HepG2 (cell line): ENCODE data around the gene ETV6. TPM values are rescaled to one million over a fixed set of nuclear protein-coding genes. Genes with fewer than 3 reads are reported as not detected.

ENCODE experiments used
- ATAC-seq: fragments of 200-7000 bp; cut with Tn5 transposase; 3 replicates; pipeline ENCODE4 v1.9.1; 2020; ENCODE audit warnings: mild to moderate bottlenecking, moderate library complexity
- BruUV-seq: library from RNA; stranded (reverse); fragments of 400-500 nt; replicated peaks from 2 replicates; lab custom pipeline; 2021; lab: Mats Ljungman, UMichigan
- CTCF ChIA-PET: fragments of 300-600 bp; formaldehyde crosslinking; extraction: SDS; loops from one replicate; lab custom pipeline; 2021; ENCODE audit warnings: low total read pairs, inconsistent platforms, low intra/inter-chr PET ratio; lab: Yijun Ruan, JAX
- POLR2A ChIA-PET: fragments of 350-600 bp; sonication (Branson Sonifier 250); formaldehyde crosslinking; loops from one replicate; lab custom pipeline; 2020; ENCODE audit warnings: antibody characterized with exemption, inconsistent platforms; lab: Yijun Ruan, JAX
- DNase-seq: peaks from one replicate; pipeline ENCODE4 v3.0.0-alpha.2; 2015; ENCODE audit warnings: low spot score
- FAIRE-seq: peaks from 3 replicates; lab custom pipeline; 2011; peaks lifted over from hg19 to GRCh38; lab: Jason Lieb, UNC
- H2AFZ ChIP-seq: one replicate; pipeline ENCODE4 v1.6.1; 2011; ENCODE audit warnings: low read length, inconsistent platforms
- H3K27ac ChIP-seq: fragments of 300-600 bp; 3 replicates; pipeline ENCODE4 v1.8.0; 2011; ENCODE audit warnings: mixed run types, mild to moderate bottlenecking, mixed read lengths, low read length, inconsistent platforms; ENCODE audit not compliant: insufficient read depth; ENCODE audit errors: extremely low read length
- H3K27me3 ChIP-seq, 2 experiments: fragments of 200-600 bp in 1 of 2; 2 replicates in 1 of 2; 3 replicates in 1 of 2; pipeline versions ENCODE4 v1.6.0 to v1.8.0; 2011; ENCODE audit warnings: low read length in 2 of 2, mild to moderate bottlenecking in 2 of 2, moderate library complexity in 2 of 2, inconsistent platforms in 1 of 2; ENCODE audit not compliant: insufficient read depth in 2 of 2, control insufficient read depth in 1 of 2
- H3K36me3 ChIP-seq, 2 experiments: fragments of 200-600 bp in 1 of 2; replicated peaks in 1 of 2; 2 replicates in 1 of 2; 3 replicates in 1 of 2; pipeline versions ENCODE4 v1.5.1 to v1.8.0; 2011; ENCODE audit warnings: low read length in 2 of 2, inconsistent platforms in 1 of 2; ENCODE audit not compliant: insufficient read depth in 2 of 2, control insufficient read depth in 1 of 2
- H3K4me1 ChIP-seq: 2 replicates; pipeline ENCODE4 v1.5.1; 2012; ENCODE audit warnings: low read length, inconsistent platforms; ENCODE audit not compliant: insufficient read depth
- H3K4me2 ChIP-seq: 2 replicates; pipeline ENCODE4 v1.6.0; 2011; ENCODE audit warnings: low read depth, low read length, inconsistent platforms
- H3K4me3 ChIP-seq, 3 experiments: fragments of 200-600 bp in 1 of 3; sonication (generic), shearing (Covaris generic) in 1 of 3; replicated peaks in 1 of 3; 2 replicates each; pipeline ENCODE4 v1.5.1; 2011 to 2016; ENCODE audit warnings: low read length in 3 of 3, inconsistent platforms in 2 of 3, low read depth in 2 of 3, mild to moderate bottlenecking in 2 of 3, control low read depth in 1 of 3, mixed read lengths in 1 of 3; ENCODE audit not compliant: insufficient read depth in 1 of 3
- H3K79me2 ChIP-seq: one replicate; pipeline ENCODE4 v1.6.1; 2011; ENCODE audit warnings: low read length, inconsistent platforms; ENCODE audit not compliant: insufficient read depth
- H3K9ac ChIP-seq: 2 replicates; pipeline ENCODE4 v1.6.0; 2011; ENCODE audit warnings: mild to moderate bottlenecking, low read depth, low read length, inconsistent platforms; ENCODE audit not compliant: insufficient read depth
- H3K9me3 ChIP-seq: 2 replicates; pipeline ENCODE4 v1.5.1; 2012; ENCODE audit warnings: mild to moderate bottlenecking, low read length
- H4K20me1 ChIP-seq: 2 replicates; pipeline ENCODE4 v1.6.0; 2011; ENCODE audit warnings: inconsistent platforms, mild to moderate bottlenecking, low read length, moderate library complexity; ENCODE audit not compliant: insufficient read depth
- DBP ChIP-seq: sonication (generic); formaldehyde crosslinking; IDR thresholded peaks from 2 replicates; pipeline ENCODE4 v1.4.0; 2020; ENCODE audit warnings: missing genetic modification reagents; ENCODE audit errors: not compliant biosample characterization
- ELF4 ChIP-seq: sonication (generic); formaldehyde crosslinking; IDR thresholded peaks from 2 replicates; pipeline ENCODE4 v1.5.0; 2020; ENCODE audit warnings: missing genetic modification reagents, mild to moderate bottlenecking, moderate library complexity, borderline replicate concordance
- GLMP ChIP-seq: sonication (generic); formaldehyde crosslinking; IDR thresholded peaks from 2 replicates; pipeline ENCODE4 v1.9.0; 2021; ENCODE audit warnings: missing genetic modification reagents, mild to moderate bottlenecking, borderline replicate concordance
- MAFF ChIP-seq: IDR thresholded peaks from 2 replicates; pipeline ENCODE4 v1.6.1; 2011; ENCODE audit warnings: low read depth, low read length, improper control_type of control experiment
- MAFK ChIP-seq, 2 experiments: IDR thresholded peaks in 1 of 2; conservative IDR thresholded peaks in 1 of 2; 2 replicates each; pipeline ENCODE4 v1.6.1; 2011; ENCODE audit warnings: improper control_type of control experiment in 2 of 2, low read length in 2 of 2
- WGBS: methylation state at CpG from one replicate; pipeline ENCODE4 v1.1.6; 2017; ENCODE audit warnings: low lambda C conversion rate; 5-methylcytosine and 5-hydroxymethylcytosine counted together
- in situ Hi-C: cut with HindIII; loops from 2 replicates; pipeline ENCODE4 v1.10.0; 2017; ENCODE audit warnings: low pct_unique_long_range_greater_than_20kb; ENCODE audit not compliant: extremely low pct_ligation_motif_present
- intact Hi-C: fragments of 100-400 bp; cut with micrococcal nuclease; formaldehyde crosslinking; loops from one replicate; pipeline ENCODE4 v1.10.0; 2022; ENCODE audit not compliant: unreplicated experiment
- polyA plus RNA-seq, 8 experiments: library from polyadenylated mRNA; depleted of rRNA in 3 of 8; stranded (reverse) in 7 of 8; unstranded in 1 of 8; fragments of >200 nt; fragmentation: Illumina TruSeq in 4 of 8; extraction: Trizol in 4 of 8; gene quantifications; 2 replicates each; pipeline versions ENCODE4 v1.2.1 to v1.2.3, GENCODE V29; 2011 to 2016; ENCODE audit warnings: low read depth in 4 of 8, missing spikeins in 1 of 8, mixed read lengths in 1 of 8; ENCODE audit not compliant: insufficient read depth in 1 of 8
- total RNA-seq, 5 experiments: library from RNA; depleted of rRNA; stranded (reverse); fragments of >200 nt; fragmentation: Illumina TruSeq; extraction: Trizol; gene quantifications; 2 replicates each; pipeline ENCODE4 v1.2.3, GENCODE V29; 2016; ENCODE audit warnings: low read depth in 1 of 5

ETV6 gene
- total and polyA plus RNA-seq, 2 of the 13 experiments (the other 11 are each of a cell fraction or from before 2014, with no cell fraction given) = 2.2 to 3.0 TPM

GRCh38 chr12:11916113-11916512 is 266.6 kb downstream of the ETV6 start:
- Histone ChIP-seq H3K27me3 (no peaks in the 10 kb centered on the region), H3K27ac (no peak overlapping the region), H3K9me3 (no peaks in the 10 kb centered on the region), H3K9ac (no peak overlapping the region), H3K79me2 (no peaks in the 10 kb centered on the region), H3K4me1 (no peaks in the 10 kb centered on the region), H3K4me3 (no peak overlapping the region), H4K20me1 (no peaks in the 10 kb centered on the region), H3K4me2 (no peak overlapping the region), H2AFZ (no peak overlapping the region), H3K36me3 (no peaks in the 10 kb centered on the region)
- ATAC-seq (no peak), FAIRE-seq (no peak), DNase-seq (no peak)
- ChIA-PET POLR2A (no interaction called here), CTCF (no interaction called here)
- intact Hi-C loops (no loop called here), in situ Hi-C loops (no loop called here)
- peak; percentile 18; the same call in 1 of the 2 replicates for TF ChIP-seq MAFF
- peak; percentile 28 to 70; a peak in 3 of 4 replicates for TF ChIP-seq MAFK (conservative IDR thresholded peaks at IDR 0.05 in 1 of 2, IDR thresholded peaks at IDR 0.05 in 1 of 2; ENCODE audit: low read length in 2 of 2)
- TF ChIP-seq ELF4 = no peak
- no peak for TF ChIP-seq DBP (CRISPR knock-in tag)
- BruUV-seq = no TSS peak
- 4% methylated on average over 1 of the region's 1 CpG for WGBS

- H3K4me2 ChIP-seq = no peak overlapping the region
- no peaks in the 10 kb centered on the region for H3K9me3 ChIP-seq
- ChIA-PET CTCF (no interaction called here), POLR2A (no interaction called here)
- ATAC-seq (no peak), DNase-seq (no peak), FAIRE-seq (no peak)
- no peaks in the 10 kb centered on the region for H3K36me3 ChIP-seq
- H4K20me1 ChIP-seq = no peaks in the 10 kb centered on the region
- no peak overlapping the region for H2AFZ ChIP-seq
- H3K4me3 ChIP-seq = no peak overlapping the region
- no peak overlapping the region for H3K27ac ChIP-seq
- TF ChIP-seq GLMP (CRISPR knock-in tag) = no peak
- no peak overlapping the region for H3K9ac ChIP-seq
- no peaks in the 10 kb centered on the region for H3K79me2 ChIP-seq
- peaks cover 5% of the 10 kb centered on the region for H3K4me1 ChIP-seq
- 0% methylated on average over 1 of the region's 1 CpG for WGBS
- BruUV-seq = no TSS peak
- in situ Hi-C loops (no loop called here), intact Hi-C loops (no loop called here)
- no peaks in the 10 kb centered on the region for H3K27me3 ChIP-seq
These were observed 267.3 kb downstream of the ETV6 start for GRCh38 chr12:11916771-11917170.
